Gastrocnemius medialis (tissue), 4 donors: ENCODE data around the gene SPECC1.

Source experiments
- POLR2A ChIP-seq, 2 donors: fragments of 450-650 bp; IDR thresholded peaks; one replicate each; pipeline ENCODE4 v1.6.1; 2017; ENCODE audit warnings: antibody characterized with exemption in 2 of 2, mild to moderate bottlenecking in 2 of 2, moderate library complexity in 2 of 2
- TF ChIP-seq, protein P1 (sequence below), 5 experiments: fragments of 450-650 bp in 3 of 5; fragments of 200-600 bp in 2 of 5; sonication (generic) in 2 of 5; IDR thresholded peaks in 4 of 5; conservative IDR thresholded peaks in 1 of 5; 1 replicate in 4 of 5; 2 replicates in 1 of 5; pipeline ENCODE4 v1.5.1; 2016 to 2019; ENCODE audit warnings: antibody characterized with exemption in 5 of 5, mild to moderate bottlenecking in 3 of 5, moderate library complexity in 3 of 5

DNA sequence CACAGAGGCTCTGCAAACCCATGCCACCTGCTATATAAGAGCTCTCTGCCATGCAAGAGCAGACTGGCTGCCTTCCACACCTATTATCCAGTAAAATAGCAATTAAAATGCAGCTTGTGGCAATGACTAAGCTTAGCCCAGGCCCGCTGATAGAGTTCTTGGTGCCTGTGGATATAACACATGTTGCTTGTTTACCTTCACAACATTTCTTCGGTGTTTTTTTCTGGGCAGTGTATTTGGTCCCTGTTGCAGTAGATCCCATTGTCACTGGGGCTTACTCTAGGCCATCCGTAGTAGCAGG lies 63.5 kb downstream of the SPECC1 start:
- TF ChIP-seq, protein P1, sequence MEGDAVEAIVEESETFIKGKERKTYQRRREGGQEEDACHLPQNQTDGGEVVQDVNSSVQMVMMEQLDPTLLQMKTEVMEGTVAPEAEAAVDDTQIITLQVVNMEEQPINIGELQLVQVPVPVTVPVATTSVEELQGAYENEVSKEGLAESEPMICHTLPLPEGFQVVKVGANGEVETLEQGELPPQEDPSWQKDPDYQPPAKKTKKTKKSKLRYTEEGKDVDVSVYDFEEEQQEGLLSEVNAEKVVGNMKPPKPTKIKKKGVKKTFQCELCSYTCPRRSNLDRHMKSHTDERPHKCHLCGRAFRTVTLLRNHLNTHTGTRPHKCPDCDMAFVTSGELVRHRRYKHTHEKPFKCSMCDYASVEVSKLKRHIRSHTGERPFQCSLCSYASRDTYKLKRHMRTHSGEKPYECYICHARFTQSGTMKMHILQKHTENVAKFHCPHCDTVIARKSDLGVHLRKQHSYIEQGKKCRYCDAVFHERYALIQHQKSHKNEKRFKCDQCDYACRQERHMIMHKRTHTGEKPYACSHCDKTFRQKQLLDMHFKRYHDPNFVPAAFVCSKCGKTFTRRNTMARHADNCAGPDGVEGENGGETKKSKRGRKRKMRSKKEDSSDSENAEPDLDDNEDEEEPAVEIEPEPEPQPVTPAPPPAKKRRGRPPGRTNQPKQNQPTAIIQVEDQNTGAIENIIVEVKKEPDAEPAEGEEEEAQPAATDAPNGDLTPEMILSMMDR (IDR thresholded peaks at IDR 0.05 in 4 of 5, conservative IDR thresholded peaks at IDR 0.05 in 1 of 5), result no peak
- no peak for TF ChIP-seq POLR2A (IDR thresholded peaks at IDR 0.05)
